Right renal cortex interstitium (tissue), 3 donors: ENCODE results near the gene DISC1. TPM values are rescaled to one million over a fixed set of nuclear protein-coding genes. Genes with fewer than 3 reads are reported as not detected.

ENCODE experiments used
- DNase-seq, 3 donors: peaks; one replicate each; pipeline ENCODE4 v3.0.0-alpha.2; 2013; ENCODE audit warnings: low read depth in 3 of 3, low spot score in 2 of 3
- polyA plus RNA-seq, 3 donors: library from polyadenylated mRNA; unstranded; fragments of 120-200 nt; gene quantifications; one replicate each; pipeline ENCODE4 v1.2.1, GENCODE V29; 2013; ENCODE audit not compliant: insufficient read length in 3 of 3

DISC1 gene
- polyA plus RNA-seq, 3 donors: 6.0 to 7.1 (median 6.1) TPM

DNA sequence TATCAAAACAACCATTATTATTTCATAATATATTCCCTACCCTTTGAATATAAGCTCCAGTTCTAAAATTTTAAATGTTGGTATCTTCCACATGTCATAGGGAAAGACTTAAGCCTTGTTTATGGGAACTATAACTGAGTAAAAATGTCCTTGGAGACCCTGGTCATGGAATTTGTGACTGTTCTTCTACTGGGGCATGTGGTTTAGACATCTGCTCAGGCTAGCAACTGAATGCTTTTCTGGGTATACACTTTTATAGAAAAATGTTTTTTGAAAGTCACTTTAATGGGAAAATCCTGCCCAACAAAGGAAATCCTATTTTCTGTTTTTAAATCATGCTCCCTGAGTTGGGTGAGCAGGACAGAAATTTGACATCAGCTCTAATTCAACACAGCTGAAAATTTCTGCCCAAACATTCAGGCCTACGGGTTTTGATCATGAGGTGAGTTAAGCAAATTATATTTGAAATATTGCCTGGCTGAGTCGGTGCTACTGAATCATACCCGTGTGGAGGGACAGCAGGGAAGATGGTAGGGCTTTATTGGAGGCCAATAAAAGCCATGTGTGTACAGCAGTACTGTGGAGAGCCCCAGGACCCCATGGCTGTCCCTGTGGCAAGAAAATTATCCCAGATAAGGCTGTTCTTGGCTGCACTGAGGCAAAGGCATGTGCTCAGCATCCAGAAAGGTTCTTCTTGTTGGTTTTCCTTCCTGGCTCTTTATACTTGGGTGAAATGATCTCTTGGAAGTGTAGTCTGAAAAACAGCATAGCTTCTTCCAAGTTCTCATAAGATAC, 391.8 kb downstream of the DISC1 start:
- no peak for DNase-seq

DNA sequence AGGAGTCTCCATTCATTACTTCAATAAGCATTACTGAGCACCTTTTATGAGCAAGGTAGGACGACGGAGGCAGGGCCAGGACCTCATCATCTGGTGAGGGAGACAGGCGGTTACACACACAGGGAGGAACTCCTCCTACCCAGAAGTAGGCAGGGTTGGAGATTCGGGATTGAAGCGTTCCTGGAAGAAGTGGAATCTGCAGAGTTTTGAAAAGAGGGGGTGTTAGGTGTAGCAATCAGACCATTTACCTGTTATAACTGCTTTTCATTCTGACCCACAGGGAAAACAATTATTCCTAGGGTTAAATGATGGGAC, 392.4 kb downstream of the DISC1 start:
- no peak for DNase-seq

DNA sequence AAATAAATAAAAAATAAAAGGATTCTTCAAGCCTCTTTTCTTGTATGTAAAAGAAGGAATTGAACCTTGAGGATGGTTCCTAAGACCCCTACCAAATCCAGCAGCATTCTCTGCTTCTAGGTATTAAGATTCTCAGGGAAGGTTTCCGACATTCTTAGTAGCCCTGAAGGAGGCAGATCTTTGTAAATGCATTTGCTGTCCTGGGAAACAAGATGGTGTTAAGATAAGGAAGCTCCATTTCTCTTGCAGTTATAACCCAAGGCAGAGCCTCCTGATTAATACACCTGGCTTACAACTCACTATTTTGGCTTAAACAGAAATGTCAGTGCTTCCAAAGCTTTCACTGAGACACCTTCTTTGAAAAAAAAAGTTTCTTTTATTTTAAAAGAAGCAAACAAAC, 393.8 kb downstream of the DISC1 start:
- no peak for DNase-seq

- no peak for DNase-seq
Measured at GRCh38 chr1:232029315-232029714, 402.7 kb downstream of the DISC1 start.

DNA sequence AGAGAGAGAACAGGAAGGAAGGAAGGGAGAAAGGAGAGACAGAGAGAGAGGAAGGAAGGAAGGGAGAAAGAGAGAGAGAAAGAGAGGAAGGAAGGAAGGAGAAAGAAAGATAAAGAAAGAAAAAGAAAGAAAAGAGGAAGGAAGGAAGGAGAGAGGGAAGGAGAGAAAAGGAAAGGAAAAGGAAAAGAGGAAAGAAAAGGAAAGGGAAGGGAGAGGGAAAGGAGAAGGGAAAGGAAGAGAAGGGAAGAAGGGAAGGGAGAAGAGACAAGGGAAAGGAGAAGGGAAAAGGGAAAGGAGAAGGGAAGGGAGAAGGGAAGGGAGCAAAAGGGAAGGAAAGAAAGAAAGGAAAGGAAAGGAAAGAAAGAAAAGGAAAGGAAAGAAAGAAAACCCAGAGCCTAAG, 404.6 kb downstream of the DISC1 start:
- DNase-seq: no peak

- DNase-seq: no peak
Measured at GRCh38 chr1:232033285-232033684, 406.7 kb downstream of the DISC1 start.

DNA sequence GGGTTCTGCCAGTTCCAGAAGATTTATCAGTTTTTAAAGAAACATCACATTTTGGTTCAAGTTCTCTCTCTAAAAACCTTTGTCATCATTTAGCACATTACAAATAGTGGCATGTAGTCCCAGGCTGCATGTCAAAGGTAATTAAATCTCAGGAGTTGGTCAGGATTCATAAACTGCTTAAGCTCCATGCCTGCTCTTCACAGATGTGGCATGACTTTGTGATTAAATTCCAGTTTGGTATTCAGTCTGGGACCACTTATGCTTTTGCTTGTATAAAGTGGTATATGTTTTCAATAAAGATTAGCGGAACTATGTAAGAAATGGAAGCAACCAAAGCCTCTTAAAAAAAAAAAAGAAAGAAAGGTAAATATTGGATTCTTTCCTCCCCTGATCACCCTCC, 408.0 kb downstream of the DISC1 start:
- no peak for DNase-seq

GRCh38 chr1:232036181-232036933, 409.8 kb downstream of the DISC1 start:
- no peak for DNase-seq

- no peak for DNase-seq
Measured at GRCh38 chr1:232037774-232038388, 411.3 kb downstream of the DISC1 start.

DNA sequence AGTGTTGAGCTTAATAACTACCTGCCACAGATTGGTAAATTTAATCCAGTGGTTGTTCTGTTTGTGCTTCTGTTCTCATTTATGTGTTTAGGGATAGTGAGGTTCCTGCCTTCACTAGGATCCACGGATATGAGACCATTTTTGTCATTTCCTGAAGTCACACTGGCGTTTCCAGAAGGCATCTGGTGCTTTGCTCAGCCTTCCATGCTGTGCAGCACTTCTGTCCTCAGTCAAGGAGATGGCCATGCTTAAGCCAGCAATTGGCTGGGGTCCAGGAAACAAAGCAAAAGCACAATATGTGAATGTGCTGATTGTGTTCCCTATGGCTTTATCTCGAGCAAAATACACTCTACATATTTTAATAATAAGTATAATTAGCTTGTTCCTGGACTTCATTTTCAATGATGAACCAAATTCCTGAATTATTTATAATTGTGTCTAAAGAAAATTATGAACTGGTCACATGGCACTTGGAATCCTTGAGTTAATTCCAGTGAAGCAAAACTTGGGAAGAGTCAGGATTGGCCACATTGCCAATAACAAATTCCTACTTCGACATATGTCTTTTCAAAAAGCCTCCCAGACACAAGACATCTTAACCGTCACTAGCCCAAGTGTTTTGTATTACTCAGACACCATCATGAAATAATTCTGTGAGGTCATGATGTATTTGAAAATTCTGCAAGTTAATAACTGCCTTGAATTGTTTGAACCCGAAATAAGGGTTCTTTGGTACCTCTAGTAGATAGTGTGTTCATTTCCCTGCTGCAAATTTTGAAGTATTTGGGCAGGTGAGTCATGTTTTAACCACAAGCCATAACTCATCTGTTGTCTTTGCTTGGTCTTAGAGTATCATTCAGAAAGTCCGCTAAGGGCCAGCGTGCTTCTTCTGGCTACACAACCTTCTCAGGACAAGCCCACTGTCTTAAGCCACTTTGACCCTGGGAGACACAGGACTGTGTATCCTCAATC, 412.4 kb downstream of the DISC1 start:
- no peak for DNase-seq

DNA sequence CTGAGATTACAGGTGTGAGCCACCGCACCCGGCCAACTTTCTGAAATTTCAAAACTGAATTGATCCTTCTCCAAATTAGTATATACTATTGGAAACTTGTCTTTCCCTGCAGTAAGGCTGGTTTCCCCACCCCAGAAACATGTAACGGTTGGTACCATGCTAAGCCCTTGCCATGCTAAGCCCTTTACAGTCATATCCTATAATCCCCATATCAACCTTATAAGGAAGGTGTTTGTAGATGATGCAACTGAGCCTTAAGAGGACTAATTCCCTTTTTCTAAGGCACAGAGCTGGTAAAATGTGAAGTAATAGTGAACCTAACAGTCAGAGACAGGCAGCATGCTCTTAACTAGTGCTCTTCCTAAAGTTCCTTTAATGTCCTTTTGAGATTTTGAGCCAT, 413.7 kb downstream of the DISC1 start:
- DNase-seq: no peak

GRCh38 chr1:232044728-232045127, 418.1 kb downstream of the DISC1 start:
- no peak for DNase-seq

GRCh38 chr1:232045139-232045994, 418.8 kb downstream of the DISC1 start:
- no peak for DNase-seq

- no peak for DNase-seq
Measured at GRCh38 chr1:232046451-232047306, 420.1 kb downstream of the DISC1 start.

DNA sequence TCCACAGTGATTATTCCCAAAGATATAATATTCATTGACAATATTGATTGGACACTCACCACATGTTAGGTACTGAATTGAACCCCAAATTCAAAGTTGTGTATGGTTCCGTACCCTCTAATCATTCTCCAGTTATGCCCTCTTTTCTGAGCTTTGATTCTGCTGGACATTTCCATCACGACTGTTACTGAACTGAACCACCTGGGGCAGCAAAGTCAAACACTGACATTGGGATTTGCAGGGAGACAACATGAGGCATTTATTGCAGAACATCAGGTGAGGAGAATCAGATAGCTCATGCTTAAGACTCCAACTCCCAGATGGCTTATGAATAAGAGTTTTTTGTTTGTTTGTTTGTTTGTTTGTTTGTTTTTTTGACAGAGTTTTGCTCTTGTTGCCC, 420.9 kb downstream of the DISC1 start:
- no peak for DNase-seq

DNA sequence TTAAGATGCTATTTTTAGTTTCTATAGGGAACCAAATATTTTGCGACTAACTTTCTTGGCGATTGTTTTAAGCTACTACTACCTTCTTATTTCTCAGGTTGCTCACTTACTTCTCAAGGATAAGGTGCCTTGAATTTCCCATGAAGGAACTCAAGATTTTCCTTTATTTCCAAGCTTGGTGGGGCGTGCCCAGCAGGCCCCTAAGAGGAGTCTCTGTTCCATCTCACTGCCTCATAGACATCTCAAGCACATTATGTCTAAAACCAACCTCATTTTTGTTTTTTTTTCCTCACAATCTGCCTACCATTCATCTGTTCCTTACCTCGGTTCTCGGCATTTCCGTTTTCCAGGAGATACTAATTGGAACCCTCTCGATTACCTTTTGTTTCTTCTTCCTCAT, 421.9 kb downstream of the DISC1 start:
- DNase-seq: no peak

DNA sequence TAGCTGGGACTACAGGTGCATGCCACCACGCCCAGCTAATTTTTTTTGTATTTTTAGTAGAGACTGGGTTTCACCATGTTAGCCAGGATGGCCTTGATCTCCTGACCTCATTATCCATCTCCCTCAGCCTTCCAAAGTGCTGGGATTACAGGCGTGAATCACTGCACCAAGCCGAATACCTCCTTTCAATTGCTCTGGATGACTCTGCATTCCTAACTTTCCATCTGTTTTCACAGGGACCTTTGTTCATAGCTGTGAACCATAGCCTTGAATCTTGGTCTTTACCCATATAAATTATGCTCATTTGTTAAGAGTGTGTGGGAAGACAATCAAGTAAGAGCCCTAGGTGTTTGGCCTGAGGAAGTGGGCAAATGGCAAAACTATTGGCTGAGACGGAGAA, 422.7 kb downstream of the DISC1 start:
- DNase-seq: no peak

DNA sequence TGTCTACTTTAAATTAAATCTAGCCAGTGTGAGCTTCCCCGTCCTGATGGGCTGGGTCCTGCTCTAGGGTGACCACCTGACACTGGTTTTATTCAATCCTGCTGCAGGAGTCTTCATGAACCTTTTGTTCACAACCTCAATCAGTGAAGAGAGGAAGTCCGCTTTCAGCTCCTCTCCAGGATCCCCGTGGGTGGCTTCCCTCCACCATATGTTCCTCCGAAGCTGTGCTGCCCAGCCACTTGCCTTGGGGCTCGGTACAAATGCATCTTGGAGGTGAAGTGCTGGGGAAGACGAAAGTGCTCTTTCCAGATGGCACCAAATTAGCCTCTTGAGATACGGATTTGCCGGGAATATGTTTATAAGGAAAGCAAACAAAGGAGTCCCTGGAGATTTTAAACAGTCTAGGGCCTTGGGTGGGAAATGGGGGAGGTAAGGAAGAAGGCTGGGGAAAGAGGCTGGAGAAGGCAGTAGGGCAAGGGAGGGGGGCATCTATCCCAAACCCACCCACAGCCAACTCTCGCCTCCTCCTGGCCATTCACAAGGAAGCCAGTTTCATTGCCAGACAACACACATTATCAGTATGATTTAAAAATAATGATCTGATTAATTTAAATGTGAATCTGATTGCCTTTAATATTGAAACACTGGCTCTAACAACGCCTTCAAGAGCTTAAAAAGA, 430.8 kb downstream of the DISC1 start:
- DNase-seq: no peak
